Superior temporal gyrus (tissue), 1 donor: Measurements from ENCODE around the gene RBMS1.
A peak's percentile ranks its signal among the peaks of the same experiment; 100 is the strongest.
"Not testable (repeated sequence)": the region's sequence is repeated elsewhere in the genome, so short reads cannot be mapped to it uniquely, and the experiment has no call there.

Experiments
- DNase-seq: peaks from one replicate; pipeline ENCODE4 v3.0.0-alpha.2; 2016; ENCODE audit errors: extremely low spot score

The RBMS1 gene

DNA sequence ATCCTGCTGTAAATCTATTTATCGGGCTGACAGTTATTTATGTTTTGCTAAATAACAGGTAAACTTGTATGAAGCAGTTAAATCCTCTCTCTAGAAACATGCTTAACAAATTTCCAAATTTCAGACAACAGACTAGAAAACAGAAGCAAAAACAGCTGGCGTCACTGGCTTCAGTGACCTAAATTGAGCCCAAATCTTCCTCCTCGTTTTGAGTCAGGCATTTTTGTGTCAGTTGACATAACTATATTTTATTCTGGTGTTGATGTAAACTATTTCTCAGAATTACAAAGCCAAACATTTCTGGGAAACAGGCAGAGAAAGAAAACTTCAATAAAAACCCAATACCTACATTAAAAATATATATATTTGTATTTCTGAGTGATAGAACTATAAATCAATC lies 21.7 kb downstream of the RBMS1 start:
- no peak for DNase-seq

DNA sequence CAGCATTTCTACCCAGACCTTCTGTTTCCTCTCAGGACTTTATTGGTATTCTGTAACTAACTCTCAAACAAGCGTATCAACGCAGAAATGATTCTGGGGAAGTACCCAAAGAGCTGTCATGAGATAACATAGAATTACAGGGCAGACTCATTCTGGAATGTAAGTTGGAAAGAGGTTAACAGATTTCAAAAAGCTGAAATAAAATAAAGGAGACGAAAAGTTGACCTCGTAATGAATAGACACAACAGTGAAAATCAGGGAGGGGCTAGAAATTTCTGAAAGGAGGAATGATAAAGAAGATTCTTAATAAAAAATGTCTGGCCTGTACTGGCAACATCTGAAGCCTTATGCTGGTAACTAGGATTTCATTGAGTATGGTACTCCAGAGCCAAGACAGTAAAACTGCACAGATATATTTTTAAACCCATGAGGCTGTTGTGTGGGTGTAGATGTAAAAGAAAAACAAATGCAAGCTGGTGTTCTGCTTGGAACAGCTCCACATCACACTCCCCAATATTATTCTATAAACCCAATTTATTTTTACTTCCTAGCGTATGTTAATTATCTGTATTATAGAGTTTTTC lies 23.9 kb downstream of the RBMS1 start:
- no peak for DNase-seq

DNA sequence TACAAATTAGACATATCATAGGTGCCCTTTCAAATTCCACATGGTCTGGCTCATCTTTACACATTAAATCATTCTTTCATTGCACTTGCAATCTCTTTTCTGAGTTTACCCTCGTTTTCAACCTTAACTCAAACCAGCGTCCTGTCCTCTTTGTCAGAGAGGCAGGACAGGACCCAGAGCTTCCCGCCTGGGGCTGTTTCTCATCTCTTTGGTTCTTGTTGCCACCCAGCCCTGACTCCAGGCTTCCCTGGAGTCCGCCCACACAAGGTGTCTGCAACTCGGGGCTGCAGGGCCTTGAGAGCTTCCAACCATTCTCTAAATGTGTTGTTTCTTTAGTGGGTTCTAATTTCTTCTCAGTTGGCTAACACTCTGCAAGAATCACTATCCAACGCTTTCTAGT lies 24.4 kb downstream of the RBMS1 start:
- no peak for DNase-seq

DNA sequence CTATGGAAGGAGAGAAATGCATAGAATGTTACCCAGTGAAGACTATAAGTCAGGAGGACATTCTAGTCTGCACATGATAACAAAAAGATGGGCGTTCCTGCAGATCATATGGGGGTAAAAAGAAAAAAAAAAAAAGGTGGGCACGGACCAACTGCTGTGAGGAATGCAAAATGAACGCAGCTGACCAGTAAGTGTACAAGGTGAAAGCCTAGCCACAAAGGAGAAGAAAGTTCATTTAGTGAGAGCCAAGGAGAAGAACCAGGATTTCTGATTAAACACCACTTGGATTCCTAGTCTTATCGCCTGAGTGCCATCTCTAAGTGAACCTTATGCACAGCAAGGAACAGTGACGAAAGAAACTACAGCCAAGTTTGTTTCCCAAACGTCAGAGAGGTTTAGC lies 26.5 kb downstream of the RBMS1 start:
- DNase-seq: no peak

DNA sequence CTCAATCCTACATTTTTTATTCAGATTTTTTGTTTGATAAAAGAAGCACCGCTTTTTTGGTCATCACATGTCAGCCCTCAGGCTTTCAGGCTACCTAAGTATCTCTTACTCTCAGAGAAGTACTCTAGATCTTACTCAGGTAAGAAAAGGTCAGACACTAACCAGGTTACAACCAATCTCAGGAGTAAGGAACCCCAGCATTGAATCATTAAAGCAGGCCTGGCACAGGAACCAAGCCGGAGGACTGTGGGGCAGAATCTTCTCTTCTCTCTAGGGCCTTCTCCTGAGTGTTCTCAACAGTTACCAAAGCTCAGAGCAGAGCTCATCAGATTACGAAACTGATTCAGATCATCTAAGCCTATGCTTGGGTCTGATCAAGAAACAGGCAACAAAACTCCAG lies 28.2 kb downstream of the RBMS1 start:
- DNase-seq: no peak

DNA sequence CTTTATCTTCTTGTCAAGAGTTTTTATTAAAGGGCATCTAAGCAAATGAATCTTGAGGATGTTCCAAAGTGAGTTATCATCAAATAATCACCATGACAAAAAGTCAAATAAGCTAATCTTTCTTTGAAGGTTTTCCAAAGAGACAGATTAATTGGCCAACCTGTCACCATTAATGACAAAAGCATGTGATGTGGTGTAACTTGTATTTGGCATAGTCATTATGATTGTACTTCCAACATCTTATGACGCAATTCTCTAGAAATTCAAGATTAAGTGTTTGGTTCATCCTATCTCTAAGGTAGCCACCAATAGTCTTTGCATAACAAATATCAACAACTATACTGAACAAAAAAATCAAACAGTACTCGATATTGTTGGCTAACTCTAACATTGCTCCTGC lies 28.6 kb downstream of the RBMS1 start:
- DNase-seq: no peak

DNA sequence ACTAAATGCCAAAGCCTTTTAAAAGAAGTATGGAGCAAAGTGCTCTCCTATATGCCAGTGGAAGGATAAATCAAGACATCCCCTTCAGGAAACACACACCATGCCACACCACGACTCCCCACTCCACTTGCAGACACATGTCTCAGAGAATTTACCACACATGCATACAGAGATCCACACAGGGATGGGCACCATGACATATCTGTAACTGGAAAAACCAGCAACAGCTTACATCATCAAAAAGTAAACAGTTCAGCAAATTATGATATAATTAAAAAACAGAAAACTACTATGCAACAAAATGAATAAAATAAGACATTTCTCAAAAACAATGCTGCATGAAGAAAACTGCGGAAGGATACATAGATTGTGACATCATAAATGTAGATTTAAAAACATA lies 29.6 kb downstream of the RBMS1 start:
- DNase-seq: no peak

DNA sequence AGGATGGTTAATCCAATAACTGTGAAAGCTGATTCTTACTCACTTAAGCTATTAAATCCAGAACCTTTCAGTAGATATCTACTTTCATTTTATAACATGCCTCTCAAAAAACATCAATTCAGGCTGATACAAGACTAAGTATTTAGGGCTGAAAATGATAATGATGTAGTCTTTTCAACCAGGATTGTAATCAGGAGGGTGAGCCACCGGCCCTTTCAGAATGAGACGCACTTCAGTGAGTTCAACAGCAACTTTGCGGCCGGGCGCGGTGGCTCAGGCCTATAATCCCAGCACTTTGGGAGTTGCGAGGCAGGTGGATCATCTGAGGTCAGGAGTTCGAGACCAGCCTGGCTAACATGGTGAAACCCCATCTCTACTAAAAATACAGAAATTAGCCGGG lies 30.4 kb downstream of the RBMS1 start:
- no peak for DNase-seq

DNA sequence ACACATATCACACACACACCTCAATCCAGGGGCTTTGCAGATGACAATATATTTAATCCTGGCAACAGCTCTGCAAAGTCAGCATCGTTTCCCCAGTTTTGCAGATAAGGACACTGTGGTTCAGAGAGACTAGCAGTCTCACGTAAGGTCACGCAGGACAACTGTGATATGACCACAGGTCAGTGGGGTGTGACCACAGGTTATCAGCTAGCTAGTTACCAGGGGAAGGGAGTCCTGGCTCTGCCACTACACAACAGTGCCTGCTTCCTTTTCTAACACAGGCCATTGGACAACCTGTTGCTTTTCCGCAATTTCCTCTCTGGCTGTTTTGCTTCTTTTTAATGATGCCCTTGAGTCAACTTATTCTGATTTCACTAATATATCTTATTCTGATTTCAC lies 33.3 kb downstream of the RBMS1 start:
- no peak for DNase-seq

DNA sequence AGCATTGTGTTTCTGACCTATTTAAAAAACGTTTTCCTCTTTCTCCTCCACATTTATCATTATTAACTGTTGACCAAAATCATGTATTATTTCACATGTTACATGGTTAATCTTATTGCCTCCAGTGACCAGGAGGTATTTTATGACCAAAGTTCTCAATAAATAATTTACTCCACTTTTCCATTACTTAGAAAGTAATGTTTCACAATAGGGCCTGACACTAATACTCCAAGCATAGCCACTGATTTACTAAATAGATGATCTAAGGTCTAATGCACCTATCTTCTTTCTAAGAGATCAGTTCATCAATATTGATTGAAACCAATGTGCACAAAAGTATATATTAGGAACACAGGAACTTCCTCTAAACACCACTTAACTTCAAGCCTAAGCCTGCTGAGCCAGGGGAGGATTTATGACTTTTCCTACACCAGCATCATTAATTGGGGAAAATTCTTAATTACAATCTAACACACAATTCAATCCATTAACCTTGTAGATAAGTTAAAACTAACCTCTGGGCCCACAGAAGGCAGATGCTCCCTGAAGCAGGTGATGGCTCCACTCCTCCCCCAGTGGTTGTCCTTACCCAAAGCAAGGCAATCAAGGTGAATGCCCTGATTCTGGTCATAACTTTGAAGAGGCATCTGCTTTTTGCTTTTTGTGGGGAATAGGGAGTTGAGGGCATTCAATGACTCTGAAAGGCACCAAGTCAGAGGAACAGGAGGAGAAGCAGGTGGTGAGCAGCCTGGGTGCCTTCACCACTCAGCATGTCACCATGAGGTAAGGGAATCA lies 33.9 kb downstream of the RBMS1 start:
- no peak for DNase-seq

DNA sequence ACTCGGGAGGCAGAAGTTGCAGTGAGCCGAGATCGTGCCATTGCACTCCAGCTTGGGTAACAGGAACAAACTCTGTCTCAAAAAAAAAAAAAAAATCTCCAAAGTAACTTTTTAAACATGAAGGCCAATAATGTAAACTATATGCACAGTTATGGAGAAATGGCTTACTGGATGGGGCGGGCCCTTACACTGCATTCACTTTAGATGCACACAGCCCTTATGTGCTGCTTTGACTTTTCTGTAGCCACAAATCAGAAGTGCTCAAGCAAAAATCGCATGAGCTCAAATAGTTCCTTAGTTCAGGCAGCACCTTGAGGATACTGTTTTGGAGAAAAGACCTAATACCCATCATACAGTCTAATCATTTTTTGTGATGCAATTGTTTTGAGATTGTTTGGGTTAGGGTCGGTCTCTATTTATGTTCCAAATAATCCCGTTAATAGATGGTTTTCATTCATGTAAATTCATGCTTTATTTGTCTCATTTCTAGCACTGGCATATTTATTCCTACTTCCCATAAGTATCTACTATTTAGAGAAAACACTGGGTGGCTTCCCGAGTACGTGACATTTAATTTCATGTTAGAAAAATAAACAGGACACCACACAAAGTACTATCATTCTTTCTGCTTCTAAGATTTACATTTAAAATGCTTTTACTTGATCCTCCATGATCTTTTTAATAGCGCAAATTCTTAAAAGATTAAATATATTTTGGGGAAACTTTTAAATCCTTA lies 34.7 kb downstream of the RBMS1 start:
- DNase-seq: no peak

DNA sequence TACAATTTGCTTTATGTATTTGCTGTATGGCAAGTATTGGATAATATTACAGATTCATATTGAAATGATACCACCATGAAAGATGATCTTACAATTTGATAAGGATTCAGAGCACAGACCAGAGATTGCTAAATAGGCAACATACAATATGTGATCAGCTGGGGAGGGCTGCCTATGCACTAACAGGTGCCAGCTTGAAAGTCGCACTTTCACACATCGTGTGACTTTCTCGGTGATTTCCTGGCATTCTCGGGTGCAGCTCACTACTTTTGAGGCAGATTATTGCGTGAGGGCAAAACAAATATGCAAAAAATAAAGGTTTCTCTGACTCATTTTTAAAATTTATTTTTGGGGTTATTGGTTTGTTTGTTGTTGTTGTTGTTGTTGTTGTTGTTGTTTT lies 36.0 kb downstream of the RBMS1 start:
- no peak for DNase-seq

DNA sequence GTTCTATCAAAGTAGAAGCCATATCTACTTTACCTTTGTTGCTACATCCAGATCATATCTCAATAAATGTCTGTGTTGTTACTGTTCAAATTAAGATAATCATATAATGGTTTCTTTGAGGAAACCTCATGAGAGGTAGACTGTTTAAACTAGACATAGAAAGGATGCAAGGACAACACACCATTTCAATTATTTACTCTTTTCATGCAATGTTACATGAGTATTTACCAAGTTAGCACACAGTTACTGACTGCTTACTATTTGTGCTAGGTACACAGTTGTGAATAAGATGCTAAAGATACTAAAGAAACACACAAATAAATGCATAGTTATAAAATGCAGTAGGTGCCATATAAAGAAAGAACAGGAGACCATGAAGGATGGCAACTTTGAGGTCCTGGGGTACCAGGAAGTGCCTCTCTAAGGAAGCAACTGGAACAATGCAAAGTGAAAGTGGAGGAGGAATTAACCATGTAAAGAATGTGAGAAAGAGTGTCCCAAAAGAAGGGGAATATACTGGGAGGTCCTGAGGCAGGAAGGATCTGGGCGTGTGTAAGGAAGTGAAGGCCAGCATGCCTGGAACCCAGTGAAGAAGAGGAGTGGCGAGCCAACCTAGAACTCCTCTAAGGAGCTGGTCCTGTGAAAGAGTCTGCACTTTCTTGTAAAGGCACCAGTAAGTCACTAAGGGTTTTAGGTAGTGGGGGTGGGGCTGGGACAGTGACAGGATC lies 39.4 kb downstream of the RBMS1 start:
- no peak for DNase-seq

DNA sequence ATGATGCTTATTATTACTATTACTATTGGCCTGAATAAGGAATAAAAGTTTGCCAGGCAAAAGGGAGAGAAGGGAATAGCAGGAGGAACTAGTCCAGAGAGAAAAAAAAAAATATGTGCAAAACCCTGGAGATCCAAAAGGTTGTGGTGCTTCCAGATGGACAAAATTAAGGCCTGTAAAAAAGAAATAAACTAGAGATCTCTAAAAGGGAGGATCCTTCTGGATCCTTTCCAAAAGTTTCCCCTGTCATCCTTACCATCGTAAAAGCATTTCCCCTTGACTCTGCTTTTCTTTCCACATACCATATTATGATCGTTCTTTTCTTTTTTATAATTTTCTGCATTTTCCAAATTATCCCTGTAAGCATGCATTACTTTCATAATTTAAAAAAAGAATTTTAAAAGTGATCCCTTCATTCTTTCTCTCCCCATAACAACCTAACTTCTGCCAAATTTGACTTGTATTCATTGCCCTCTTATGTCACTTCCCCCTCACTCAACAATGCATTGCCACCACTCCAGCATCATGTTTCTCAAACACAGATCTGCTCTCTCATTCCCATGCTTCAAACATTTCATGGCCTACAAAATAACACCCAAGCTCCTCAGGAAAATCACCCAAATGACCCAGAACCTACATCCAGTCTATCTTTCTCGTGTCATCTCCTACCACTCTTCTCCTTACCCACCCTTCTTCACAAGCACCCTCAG lies 40.3 kb downstream of the RBMS1 start:
- no peak for DNase-seq

DNA sequence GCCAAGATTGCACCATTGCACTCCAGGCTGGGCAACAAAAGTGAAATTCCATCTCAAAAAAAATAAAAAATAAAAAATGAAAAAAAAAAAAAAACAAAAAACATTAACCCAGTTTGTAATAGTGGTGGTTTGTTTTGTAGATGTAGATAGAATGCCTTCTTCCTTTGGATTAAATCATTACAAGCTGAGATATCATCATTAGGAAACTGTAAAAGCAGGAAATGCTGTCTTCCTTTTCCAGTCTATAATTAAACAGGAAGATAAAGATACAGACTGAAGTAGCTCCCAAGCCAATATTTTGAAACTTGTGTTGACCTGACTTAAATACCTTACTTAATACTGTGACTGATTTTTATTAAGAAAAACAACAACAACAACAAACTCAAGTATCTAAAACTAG lies 43.1 kb downstream of the RBMS1 start:
- DNase-seq: no peak

DNA sequence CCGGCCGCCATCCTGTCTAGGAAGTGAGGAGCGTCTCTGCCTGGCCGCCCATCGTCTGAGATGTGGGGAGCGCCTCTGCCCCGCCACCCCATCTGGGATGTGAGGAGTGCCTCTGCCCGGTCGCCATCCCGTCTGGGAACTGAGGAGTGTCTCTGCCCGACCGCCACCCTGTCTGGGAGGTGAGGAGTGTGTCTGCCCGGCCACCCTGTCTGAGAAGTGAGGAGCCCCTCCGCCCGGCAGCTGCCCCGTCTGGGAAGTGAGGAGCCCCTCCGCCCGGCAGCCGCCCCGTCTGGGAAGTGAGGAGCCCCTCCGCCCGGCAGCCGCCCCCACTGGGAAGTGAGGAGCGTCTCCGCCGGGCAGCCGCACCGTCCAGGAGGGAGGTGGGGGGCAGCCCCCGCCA lies 44.8 kb downstream of the RBMS1 start:
- DNase-seq: not testable (repeated sequence)

DNA sequence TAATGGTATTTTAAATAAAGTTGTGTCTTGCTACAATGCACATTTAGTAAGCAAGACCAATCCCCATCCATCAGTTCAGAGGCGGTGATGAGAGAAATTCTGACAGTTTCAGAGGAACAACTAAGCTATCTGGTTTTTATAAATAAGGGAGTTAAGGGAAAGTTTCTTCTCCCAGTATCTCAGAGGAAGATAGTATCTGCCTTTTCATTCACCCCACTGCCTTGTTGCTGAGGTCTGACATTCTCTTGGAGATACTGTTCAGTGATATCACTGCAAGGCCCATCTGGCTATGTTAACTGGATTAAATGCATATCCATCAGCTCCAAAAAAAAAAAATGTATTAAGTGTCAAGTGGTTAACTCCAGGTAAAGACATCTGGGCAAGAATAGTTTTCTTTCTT lies 47.9 kb downstream of the RBMS1 start:
- DNase-seq: no peak

DNA sequence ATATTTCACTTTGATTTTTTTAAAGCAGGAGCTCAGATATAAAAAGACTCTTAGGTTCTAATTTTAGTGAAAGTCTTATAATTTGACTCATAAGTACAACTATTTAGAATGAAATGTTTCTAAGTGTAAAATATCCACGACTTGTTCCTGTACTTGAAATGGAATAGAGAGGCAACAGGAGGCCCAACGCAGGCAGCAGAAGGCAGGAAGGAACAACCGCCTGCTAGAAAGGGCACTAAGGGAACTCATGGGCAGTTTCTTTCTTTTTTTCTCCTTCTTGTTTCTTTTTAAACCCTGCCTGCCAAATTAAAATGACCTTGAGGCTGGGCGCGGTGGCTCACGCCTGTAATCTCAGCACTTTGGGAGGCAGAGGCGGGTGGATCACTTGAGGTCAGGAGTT lies 51.0 kb downstream of the RBMS1 start:
- DNase-seq: peak; percentile 38

DNA sequence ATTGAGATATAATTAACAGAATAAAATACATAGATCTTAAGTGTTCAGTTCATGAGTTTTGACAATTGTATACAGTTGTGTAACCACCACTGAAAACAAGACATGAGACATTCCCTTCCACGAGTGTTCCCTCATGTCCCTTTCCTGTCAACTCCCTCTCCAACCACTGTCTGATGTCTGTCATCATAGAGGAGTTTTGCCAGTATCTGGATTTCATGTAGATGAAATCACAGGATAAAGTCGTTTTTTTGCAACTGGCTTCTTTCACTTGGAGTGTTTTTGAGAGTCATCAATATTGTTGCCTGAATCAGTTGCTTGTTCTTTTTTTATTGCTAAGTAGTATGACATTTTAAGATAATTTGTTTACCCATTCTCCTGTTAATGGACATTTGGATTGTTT lies 52.7 kb downstream of the RBMS1 start:
- no peak for DNase-seq

DNA sequence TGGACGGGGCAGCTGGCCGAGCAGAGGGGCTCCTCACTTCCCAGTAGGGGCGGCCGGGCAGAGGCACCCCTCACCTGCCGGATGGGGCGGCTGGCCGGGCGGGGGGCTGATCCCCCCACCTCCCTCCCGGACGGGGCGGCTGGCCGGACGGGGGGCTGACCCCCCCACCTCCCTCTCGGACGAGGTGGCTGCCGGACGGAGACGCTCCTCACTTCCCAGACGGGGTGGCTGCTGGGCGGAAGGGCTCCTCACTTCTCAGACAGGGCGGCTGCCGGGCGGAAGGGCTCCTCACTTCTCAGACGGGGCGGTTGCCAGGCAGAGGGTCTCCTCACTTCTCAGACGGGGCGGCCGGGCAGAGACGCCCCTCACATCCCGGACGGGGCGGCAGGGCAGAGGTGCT lies 54.6 kb downstream of the RBMS1 start:
- DNase-seq: not testable (repeated sequence)

DNA sequence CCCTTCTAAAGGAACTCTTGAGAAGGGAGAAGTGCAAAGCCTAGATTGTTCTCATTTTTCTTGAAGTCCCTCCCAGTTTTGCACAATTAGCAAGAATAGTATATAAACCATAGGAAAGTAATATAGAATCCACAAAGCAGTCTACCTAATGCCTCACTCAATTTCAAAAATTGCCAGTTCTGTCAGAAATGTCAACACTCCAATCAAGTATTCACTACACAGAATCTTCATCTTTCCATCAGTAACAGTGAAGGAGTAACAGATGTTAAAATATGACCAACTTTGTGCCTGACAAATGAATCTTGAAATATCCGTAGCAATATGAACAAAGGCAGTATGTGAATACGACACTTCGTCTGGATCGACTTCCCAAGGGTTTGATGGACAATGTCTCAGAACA lies 56.3 kb downstream of the RBMS1 start:
- DNase-seq: no peak
